Ammon's horn (tissue), 1 donor: ENCODE measurements around the gene CDK3.

Experiments
- DNase-seq: peaks from one replicate; pipeline ENCODE4 v3.0.0-alpha.2; 2016; ENCODE audit warnings: low spot score

Gene CDK3

DNA sequence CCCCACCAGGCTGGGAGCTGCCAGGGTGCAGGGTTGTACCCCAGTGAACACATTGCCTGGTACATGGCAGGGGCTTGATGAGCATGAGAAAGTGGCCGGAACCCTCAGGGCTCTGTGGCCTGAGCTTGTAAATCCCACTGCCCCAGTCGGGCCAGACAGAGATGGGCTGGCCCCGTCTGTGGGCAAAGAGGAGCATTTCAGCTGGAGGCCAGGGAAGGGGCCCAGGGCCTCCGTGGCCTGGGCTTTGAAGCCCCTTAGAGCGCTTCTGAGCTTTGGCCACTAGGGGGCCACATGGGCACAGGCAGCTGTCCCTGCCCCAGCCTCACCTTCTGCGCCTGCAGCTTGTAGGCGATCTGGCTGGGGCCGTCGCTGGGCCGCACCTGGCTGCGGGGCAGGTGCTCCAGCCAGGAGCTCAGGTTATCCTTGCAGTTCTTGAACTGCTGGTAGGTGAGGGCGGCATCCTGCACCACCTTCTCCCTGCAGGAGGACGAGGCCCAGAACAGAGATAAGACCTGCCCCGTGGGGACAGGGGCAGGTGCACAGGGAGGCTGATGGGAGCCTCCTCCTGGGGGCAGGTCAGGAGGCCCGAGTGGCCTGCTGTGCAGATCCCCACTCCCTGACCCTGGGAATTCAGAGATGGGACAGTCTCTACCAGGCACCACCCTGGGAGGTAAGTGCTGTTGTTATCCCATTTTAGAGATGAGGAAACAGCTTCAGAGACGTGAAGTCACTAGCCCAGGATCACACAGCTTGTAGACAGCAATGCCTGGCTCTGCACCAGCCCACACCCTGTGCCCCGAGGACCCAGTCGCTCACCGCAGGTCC, 13.7 kb downstream of the CDK3 start:
- DNase-seq = peak; percentile 77

DNA sequence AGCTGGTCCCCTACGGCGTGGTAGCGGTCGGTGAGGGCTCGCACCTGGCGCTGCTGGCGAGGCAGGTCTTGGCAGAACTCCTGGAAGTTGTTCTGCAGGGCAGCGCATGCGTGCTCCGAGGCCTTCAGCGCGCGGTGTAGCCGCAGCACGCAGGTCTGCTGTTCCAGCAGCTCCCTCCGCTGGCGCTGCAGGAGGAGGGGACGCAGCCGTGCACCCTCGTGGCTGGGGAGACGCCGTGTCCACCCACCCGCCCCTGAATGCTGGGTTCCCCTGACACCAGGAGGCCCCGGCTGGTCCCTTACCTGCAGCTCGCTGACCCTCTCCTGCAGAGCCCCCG, 14.2 kb downstream of the CDK3 start:
- no peak for DNase-seq

DNA sequence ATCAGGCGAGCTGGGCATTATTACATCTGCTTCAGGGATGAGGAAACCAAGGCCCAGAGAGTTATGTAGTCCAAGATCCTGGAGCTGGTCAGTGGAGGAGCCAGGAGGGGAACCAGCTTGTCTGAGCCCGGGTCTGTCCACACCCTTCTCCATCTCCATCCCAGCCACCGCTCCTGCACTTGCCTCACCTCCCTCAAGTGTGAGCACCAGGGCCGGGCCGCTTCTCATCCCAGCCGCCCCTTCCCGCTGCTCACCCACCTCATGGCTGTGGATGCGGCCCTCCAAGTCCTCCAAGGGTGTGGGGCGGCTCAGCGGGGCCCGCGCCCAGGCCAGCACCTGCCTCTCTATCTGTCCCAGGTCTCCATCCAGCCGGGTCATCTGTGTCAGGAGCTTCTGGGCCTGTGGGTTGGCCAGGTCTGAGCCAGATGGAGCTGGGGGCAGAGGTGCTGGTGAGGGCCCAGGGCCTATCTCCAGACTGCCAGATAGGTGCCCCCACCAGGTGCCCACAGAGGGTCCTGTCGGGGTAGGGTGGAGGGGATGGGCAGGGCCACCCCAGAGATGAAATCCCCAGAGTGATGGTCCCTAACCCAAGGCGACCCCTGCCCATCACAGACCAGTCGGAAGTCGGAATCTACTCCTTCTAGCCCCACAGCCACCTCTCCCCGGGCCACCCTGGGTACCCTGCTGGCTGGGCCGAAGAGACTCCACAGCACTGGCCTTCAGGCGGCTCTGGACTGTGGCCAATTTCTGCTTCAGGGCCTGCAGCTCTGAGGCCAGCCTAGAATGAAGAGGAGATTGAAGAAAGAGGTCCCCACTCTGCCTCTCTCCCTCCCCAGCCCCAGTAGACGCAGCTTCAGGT, 17.1 kb downstream of the CDK3 start:
- no peak for DNase-seq

DNA sequence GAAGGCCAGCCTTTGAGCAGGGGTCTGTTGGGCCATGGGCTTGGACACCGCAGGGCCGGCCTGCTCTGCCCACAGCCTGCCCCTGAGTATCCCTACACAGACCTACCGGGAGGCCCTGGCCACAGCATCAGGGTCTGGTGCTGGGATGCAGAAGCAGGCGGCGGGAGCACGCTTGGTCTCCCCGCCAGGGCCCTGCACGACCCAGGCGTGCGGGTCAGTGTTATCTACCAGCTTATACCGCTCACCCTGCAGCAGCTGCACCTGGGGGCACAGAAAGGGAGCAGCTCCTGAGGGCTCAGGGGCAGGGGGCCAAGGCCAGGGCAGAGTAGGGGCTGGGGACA, 17.7 kb downstream of the CDK3 start:
- no peak for DNase-seq

DNA sequence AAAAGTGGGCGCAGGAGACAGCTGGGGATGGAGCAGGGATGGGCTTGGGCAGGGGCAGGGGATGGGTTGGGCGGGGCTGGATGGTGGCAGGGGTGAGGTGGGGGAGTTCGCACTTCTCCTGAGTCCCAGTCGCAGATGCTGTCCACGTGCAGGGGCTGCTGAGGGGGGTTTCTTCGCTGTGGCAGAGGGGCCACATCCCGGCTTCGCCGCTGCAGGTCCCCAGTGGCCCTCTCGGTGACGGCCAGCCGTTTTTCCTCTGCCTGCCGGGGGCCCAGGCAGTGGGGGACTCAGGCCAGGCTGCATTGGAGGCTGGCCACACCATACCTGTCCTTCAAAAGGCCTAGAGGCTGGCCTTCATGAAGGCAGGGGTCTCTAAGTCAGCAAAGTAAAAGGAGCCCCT, 18.1 kb downstream of the CDK3 start:
- no peak for DNase-seq

DNA sequence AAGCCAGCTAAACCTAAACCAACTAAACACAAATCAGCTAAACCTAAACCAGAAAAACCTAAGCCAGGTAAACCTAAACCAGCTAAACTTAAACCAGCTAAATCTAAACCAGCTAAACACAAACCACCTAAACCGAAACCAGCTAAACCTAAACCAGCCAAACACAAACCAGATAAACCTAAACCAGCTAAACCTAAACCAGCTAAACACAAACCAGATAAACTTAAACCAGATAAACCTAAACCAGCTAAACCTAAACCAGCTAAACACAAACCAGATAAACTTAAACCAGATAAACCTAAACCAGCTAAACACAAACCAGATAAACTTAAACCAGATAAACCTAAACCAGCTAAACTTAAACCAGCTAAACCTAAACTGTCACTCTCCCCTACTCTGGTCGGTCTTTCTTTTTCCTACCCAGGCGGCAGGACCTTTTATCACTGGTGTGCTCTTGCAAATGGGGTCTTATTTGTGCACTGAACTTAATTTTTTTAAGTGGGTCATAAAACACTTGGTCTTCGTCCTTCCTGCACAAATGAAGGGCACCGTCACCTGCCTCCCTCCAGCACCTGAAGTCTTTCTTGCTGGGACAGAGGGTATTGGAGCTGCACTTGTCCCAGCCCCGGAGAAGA, 19.3 kb downstream of the CDK3 start:
- no peak for DNase-seq

DNA sequence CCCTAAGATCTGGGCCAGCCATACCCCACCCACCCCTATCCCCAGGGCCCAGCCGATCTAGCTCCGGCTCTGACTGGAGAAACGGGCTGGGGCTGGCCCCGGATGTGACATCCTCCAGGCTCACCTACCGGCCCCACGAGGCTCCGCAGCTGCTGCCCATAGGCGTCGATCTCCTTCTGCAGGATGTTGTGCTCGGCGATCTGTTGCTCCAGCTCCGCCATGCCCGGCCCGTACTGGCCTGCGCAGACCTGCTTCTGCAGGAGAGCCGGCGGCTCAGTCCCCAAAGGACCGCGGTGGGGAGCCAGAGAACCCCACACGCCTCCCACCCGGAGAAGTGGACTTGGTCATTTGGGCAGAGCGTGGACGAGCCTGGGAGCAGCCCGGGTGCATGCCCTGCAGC, 21.6 kb downstream of the CDK3 start:
- DNase-seq = no peak

DNA sequence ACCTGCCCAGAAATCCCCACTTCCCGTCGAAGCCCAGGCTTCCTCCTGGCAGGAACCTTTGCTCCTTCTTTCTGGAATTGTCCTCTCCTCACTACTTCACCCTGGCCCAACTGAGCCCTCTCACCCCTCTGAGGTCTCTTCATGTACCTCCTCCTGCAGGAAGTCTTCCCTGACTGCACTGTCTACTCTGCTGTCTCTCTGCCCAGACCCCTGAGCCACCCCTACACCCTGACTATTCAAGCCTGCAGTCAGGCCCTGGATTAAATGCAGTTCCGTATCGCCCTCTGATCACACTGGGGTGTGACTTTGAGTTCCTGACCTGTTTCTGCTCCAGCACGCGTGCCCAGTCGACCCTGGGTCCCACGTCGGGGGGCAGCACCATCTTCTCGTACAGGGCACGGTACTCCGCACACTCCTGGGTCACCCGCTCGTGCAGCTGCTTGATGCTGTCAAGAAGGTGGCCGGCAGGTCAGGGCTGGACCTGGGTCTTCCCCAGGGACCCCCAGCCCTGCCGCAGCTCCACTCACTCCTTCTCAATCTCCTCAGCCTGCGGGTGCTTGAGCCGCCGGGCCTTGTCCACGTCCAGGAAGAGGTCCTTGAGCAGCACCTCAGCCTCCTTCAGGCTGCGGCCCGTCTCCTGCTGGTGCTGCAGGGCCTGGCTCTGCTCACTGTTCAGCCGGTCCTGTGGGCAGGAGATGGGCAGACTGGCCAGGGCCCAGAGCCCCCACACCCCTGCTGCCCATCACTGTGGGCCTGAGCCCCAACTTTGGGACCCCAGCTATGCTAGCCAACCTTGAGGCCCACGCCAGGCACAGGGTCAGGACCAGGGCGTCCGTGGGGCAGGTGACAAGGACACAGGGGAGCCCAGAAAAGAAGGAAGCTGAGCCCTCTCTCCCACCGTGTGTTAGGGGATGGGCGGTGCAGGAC, 22.6 kb downstream of the CDK3 start:
- no peak for DNase-seq

DNA sequence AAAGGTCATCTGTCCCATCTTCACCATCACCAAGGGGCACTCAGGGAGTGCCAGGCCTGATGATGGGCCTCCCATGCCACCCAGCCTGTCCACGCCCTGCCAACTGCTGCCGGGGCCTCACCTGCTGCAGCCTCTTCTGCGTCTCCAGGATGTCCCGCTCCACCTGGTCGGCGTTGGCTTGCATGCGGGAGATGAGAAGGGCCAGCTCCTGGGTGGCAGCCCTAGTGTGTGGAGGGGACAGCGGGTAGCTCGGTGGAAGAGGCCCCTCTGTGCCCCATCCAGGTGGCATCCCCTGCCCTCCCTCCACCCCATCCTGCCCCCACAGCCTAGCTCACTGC, 23.2 kb downstream of the CDK3 start:
- DNase-seq = no peak

DNA sequence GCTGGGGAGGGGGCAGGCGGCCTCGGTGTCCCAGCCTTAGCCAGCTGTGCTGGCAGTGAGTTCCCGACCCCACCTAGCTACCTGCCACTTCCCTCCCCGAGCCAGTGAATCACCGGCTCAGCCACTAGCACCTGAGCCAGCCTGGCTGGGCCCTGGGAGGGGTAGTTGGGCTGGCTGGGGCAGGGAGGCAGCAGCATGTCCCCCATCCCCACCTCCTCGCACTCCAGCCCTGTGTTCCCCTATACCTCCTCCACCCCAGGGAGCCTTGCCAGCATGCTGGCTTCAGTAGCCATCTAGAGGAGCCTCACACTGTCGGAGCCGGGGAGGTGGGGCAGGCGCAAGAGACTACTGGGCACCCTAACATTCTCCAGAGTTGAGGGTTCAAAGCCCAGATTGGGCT, 23.7 kb downstream of the CDK3 start:
- no peak for DNase-seq

DNA sequence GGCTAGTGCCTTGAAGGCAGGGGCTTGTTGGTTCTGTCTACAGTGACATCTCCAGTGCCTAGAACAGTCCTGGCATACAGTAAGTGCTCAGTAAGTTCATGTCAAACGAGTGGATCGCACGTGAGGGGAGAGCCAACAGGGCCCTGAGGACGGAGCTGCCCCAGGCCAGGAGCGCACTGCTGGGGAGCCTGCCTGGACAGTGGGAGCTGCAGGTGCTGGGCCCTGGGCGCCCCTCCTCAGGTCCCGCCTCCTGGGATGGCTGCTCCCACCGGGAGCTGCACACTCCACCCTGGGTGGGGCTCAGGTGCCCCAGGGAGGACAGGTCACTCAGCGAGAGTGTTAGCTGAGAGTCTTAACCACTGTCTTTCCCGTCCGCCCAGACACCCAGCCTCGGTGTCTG, 24.6 kb downstream of the CDK3 start:
- no peak for DNase-seq

DNA sequence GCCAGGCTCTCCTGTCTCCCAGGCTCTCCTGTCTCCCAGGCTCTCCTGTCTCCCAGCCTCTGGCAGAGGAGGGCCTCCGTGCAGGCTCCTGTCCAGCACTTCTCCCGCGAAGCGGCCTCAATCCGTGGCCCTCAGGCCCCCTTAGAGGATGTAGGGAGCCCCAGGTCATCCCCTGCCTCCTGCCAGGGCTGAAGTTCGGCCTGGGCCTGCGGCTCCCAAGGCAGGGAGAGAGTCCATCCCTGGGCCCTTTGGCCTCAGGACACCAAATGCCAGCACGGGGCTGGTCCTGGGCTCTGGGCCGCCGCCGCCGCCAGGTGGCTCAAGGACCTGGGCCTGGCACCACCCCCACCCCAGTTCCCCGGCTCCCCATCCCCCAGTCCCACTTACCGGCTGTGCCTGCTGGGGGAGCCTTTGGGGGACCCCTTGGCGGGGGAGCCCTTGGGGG, 26.1 kb downstream of the CDK3 start:
- DNase-seq = no peak

DNA sequence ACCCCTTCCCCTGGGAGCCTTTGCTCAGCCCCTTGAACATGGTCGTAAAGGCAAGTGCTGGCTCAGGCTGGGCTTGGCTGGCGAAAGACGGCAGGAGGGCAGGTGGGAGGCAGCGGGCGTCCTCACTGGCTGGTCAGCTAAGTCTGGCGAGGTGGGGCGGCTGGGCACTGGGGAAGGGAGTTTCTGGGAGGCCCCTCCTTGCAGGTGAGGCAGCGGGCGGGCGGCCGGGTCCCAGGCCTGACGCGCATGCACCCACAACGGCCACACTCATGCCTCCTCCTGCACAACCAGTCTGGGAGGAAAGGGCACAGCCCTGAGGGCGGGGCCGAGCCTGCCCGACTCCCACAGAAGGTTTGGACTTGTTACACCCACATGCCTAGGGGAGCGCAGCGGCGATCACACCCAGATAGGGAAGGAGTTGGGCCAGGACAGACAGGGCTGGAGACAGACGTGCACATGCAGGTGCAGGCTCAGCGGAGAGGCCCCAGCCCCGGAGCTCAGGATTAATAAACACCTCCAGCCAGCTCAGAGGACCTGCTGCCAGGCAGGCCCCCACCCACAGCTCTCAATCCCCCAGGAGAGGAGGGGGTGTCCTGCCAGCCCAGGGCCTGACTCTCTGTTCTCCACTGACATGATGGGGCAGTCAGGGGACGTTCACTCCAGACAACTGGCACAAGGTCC, 26.6 kb downstream of the CDK3 start, which contains the start of gene EVPL:
Gene EVPL (minus strand): TSS at position 148 of the 681 bp plus-strand sequence. CDS start 108 bp downstream, at position 40.
- no peak for DNase-seq

DNA sequence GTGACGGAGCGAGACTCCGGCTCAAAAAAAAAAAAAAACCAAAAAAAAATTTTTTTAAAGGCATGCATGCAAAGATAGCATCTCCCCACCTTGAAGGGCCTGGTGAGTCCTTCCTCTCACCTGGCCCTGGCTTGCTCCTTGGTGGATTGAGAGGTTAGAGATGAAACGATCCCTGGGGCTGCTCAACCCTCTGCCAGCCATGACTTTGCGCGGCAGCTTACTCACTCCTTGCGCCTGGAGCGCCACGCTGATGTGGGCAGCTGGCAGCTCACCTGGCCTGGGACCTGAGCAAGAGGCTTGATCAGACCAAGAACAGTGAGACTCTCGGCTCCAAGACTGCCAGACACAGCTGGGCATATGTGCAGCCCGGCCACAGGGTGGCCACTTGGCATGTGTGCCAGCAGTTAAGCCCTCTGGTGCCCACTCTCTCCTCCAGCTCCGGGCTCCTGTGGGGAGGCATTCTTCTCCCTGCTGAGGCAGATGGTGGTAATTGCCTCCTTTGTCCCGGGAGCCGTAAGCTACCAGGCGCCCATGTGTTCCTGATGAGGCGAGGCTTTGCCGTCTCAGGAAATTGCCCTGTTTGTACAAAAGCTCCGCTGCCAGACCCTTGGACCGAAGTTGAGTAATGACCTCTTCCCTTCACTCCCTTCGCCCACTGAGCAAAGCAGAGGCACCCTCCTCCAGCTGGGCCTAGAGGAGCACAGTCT, 31.6 kb downstream of the CDK3 start:
- no peak for DNase-seq

DNA sequence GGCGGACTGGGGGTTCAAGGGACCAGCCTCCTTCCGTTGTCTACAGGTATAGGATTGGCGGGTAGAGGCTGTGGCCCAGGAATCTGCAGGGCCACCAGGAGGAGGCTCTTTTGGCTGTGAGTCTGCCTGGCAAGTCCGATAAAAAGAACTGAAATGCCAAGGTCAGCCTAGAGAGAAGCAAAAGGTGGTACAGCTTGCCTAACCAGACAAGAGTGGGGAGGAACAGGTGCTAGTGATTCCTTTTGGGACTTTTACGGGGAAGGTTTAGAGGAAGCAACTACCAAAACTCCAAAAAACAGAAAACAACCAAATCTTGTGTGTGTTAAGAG, 32.1 kb downstream of the CDK3 start:
- no peak for DNase-seq

DNA sequence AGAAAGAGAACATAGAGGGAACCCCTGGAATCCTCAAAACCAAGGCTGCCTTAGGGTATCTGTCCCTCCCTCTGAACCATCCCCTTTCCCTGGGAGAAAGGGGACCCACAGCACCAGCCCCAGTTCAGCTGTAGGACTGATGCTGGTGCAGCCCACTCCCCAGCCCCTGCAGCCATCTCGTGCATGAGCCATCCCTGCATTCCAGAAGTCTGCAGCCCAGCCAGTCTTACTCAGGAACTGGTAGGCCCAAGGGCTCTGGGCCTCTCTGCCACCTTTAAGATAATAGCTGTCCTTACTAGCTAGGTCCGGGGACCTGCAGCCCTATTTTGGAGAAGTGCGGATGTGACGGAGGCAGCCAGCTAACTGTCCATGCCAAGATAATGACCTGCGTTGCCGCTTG, 32.5 kb downstream of the CDK3 start:
- DNase-seq = no peak

DNA sequence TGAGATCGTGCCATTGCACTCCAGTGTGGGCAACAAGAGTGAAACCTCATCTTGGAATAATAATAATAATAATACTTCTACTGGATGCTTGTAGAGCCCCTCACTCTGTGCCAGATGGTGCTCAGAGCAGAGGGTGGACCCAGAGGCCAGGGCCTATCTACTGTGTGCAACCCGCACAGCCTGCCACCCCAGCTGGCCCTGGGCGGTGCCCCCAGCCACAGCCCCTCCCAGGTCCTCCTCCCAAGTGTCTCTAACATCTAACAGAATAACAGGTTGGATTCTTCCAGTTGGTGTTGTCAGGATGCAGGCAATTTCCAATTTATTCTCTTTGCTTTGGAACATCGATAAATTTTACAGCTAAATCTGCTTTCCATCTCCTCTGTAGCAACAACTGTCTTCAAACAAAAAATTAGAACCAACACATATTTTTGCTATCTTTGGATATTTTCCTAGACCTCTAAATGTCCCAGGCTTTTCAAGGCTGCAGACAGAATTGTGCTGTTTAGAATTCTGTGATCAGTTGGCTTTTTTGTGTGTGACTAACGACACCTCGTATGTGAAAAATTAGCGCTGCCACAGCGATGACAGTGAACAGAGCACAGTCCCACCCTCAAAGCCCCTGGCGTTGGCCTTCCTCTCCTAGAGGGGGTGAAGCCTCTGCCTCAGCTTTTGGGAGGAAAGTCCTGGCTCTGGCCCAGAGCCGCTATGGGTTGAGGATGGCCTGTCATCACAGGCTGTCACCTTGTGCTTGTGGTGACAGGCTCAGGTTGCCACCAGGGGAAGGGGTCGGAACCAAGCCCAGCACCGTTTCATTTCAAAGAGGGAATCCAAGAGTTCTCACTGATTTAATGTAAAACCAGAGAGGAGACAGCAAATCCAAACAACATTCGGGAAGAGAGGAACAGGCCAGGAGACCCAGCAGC, 34.0 kb downstream of the CDK3 start:
- no peak for DNase-seq

DNA sequence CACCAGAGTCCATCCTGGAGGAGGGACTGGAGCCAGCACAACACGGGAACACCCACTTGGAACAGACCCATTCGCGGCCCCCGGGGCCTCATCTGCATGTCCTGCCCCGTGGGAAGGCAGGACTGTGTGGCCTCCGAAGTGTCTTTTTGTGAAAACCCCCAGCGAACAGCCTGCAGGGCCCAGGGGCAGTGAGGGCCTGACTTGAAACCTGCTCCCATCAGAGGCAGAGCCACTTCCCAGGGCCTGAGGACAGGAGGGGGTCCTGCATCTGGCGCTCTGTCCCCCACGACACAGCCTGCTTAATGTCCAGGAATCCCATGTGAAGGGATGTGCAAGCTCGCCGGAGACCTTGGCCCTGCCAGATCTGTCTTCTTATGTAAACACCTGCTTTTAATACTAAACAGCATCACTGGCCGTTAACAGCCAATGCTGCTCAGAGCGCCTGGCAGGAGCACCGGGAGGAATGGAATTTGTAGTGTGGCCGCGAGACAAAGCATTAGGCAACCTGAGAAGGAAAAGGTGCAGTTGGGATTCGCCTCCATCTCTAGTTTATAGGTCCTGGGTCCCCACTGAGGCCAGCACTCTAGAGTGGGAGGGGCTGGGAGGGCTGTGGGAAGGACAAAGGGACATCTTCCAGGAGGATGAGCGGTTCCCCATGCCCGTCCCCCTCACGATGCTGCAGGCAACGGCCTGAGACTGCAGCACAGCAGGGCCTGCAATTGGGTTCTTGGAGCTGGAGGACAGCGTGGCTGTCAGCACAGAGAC, 36.0 kb downstream of the CDK3 start:
- no peak for DNase-seq

DNA sequence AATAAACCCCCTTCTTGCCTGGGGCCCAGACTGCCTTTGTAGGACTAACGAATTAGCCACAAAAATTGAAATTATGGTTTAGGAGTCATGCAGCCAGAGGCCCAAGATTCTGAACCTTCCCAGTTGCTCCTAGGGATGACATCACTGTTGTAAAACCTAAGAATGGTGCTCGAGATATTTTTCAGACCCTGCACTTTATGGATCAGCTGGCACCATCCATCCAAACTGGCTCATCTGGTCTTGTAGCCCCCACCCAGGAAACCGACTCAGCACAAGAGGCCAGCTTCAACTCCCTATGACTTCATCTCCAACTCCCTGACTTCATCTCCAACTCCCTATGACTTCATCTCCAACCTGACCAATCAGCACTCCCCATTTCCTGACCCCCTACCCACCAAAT, 37.4 kb downstream of the CDK3 start:
- no peak for DNase-seq
